ENCODE measurements around the gene ZDHHC21. TPM values are rescaled to one million over a fixed set of nuclear protein-coding genes. Genes with fewer than 3 reads are reported as not detected.

ZDHHC21 gene
- total RNA-seq, 4 donors from 2014 or later = 13.3 to 46.2 (median 18.9) TPM

DNA sequence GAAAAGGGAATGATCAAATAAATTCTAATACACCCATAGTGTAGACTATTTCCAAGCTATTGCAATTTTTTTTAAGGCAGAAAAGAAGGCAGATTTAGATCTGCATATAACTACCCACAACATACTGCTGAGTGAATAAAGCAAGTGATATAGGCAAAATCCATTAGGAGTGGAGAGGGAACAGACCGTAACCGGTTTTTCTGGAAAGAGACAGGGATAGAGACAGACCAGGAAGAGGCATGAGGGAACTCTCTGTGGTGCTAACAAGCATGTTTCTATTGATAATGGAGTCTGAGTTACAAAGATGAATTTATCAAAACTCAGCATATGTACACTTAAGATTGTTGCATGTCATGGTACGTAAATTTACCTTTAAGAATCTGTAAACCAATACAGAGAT, 14.5 kb downstream of the ZDHHC21 start:
- Histone ChIP-seq H3K27me3 (no peaks in the 10 kb centered on the region), H3K36me3 (peaks cover 0 to 43% (median 0%) of the 10 kb centered on the region in 3 donors), H3K9me3 (no peaks in the 10 kb centered on the region), H3K4me1 (no peaks in the 10 kb centered on the region), H3K4me3 (no peak overlapping the region), H3K27ac (no peak overlapping the region)
- 88 to 94% methylated on average over 3 of the region's 3 CpGs for WGBS, 2 donors
- no peak for DNase-seq
- TF ChIP-seq, protein P1, sequence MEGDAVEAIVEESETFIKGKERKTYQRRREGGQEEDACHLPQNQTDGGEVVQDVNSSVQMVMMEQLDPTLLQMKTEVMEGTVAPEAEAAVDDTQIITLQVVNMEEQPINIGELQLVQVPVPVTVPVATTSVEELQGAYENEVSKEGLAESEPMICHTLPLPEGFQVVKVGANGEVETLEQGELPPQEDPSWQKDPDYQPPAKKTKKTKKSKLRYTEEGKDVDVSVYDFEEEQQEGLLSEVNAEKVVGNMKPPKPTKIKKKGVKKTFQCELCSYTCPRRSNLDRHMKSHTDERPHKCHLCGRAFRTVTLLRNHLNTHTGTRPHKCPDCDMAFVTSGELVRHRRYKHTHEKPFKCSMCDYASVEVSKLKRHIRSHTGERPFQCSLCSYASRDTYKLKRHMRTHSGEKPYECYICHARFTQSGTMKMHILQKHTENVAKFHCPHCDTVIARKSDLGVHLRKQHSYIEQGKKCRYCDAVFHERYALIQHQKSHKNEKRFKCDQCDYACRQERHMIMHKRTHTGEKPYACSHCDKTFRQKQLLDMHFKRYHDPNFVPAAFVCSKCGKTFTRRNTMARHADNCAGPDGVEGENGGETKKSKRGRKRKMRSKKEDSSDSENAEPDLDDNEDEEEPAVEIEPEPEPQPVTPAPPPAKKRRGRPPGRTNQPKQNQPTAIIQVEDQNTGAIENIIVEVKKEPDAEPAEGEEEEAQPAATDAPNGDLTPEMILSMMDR (IDR thresholded peaks at IDR 0.05) = no peak
- TF ChIP-seq POLR2A (IDR thresholded peaks at IDR 0.05) = no peak
- intact Hi-C loops (cut with DNase I) = no loop called here

DNA sequence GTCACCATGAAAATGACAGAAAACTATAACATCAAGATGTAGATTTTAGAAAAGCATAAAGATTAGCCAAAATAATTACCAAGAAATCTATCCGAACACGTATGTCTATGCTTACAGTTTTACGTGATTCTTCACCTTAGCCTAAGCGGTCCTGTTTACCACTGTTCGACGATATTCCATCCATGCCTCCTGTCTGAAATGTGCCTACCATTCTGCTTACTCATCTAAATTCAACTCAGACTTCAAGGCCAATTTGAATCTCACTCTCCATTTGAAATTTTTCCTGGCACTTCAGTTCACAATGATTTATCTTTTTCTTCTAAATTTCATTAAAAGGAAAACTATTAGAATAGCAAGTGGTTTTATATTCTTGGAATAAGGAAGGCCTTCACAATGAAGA, 15.4 kb downstream of the ZDHHC21 start:
- intact Hi-C loops (cut with DNase I) = no loop called here
- H3K36me3 ChIP-seq = peaks cover 0 to 45% (median 0%) of the 10 kb centered on the region in 3 donors
- H3K9me3 ChIP-seq = no peaks in the 10 kb centered on the region
- no peaks in the 10 kb centered on the region for H3K4me1 ChIP-seq
- no peak overlapping the region for H3K4me3 ChIP-seq
- WGBS, 2 donors = 88 to 97% methylated on average over 6 of the region's 6 CpGs
- no peak overlapping the region for H3K27ac ChIP-seq
- TF ChIP-seq, protein P1 (IDR thresholded peaks at IDR 0.05) = no peak
- TF ChIP-seq POLR2A (IDR thresholded peaks at IDR 0.05) = no peak
- H3K27me3 ChIP-seq = no peaks in the 10 kb centered on the region
- no peak for DNase-seq

DNA sequence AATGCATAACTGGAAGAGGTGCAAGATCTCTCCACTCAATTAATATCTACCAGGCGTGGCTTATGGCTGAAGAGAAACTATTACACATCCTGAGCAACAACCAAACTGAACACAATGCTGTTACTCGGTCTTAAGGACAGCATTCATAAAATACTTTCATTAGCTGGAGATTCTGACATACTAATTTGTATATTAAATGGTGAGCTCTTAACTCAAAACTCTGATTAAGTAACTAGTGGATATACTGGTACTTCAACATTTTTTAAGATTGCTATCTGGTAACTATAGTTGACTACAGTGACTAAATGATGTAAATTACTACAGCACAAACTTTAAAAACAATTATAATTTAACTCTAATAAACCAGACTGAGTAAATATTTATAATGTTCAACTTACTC, 15.8 kb downstream of the ZDHHC21 start:
- Histone ChIP-seq H3K4me3 (no peak overlapping the region), H3K36me3 (peaks cover 0 to 44% (median 0%) of the 10 kb centered on the region in 3 donors), H3K9me3 (no peaks in the 10 kb centered on the region), H3K27me3 (no peaks in the 10 kb centered on the region), H3K27ac (no peak overlapping the region), H3K4me1 (no peaks in the 10 kb centered on the region)
- TF ChIP-seq, protein P1 (IDR thresholded peaks at IDR 0.05) = no peak
- TF ChIP-seq POLR2A (IDR thresholded peaks at IDR 0.05) = no peak
- DNase-seq = no peak
- 64 to 68% methylated on average over 2 of the region's 2 CpGs for WGBS, 2 donors
- intact Hi-C loops (cut with DNase I) = no loop called here

DNA sequence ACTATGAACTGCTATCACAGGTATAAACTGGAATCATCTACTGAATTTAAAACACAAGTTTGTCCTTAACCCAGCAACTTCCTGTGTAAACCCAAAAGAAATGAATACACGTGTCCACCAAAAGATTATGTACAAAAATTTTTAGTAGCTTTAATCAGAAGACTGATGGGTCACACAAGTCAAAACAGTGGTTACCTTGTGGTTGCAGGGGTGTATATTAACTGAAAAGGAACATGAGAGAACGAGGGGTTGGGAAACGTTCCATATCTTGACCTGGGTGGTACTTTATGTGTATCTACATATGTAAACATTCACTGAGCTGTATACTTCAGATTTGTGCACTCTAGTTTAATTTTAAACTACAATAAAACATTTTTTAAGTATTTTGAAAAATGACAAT, 18.6 kb downstream of the ZDHHC21 start:
- no peak overlapping the region for H3K27ac ChIP-seq
- H3K4me3 ChIP-seq = no peak overlapping the region
- no peaks in the 10 kb centered on the region for H3K27me3 ChIP-seq
- 67 to 76% methylated on average over 3 of the region's 3 CpGs for WGBS, 2 donors
- no peaks in the 10 kb centered on the region for H3K4me1 ChIP-seq
- DNase-seq = no peak
- H3K9me3 ChIP-seq = no peaks in the 10 kb centered on the region
- intact Hi-C loops (cut with DNase I) = no loop called here
- TF ChIP-seq POLR2A (IDR thresholded peaks at IDR 0.05) = no peak
- TF ChIP-seq, protein P1 (IDR thresholded peaks at IDR 0.05) = no peak
- H3K36me3 ChIP-seq = peaks cover 0 to 50% (median 0%) of the 10 kb centered on the region in 3 donors

DNA sequence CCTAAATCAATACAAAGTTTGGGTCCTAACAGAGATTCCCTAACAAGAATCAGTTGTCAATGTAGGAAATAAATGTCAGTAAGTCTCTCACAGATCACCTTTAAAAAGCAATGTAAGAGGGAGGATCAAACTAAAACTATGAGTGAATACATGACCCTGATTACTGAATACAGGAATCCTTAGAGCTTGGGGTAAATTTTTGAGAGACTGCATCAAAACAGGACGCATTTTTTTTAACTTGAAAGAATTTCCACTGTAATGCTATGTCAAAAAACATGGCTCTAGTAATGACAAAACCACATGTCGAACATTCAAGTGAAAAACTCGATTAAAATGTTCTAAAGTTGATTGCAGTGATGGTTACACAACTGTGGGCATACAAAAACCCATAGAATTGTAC, 21.9 kb downstream of the ZDHHC21 start:
- Histone ChIP-seq H3K4me1 (no peaks in the 10 kb centered on the region), H3K27me3 (no peaks in the 10 kb centered on the region), H3K9me3 (no peaks in the 10 kb centered on the region), H3K4me3 (no peak overlapping the region), H3K27ac (no peak overlapping the region), H3K36me3 (peaks cover 0 to 33% (median 0%) of the 10 kb centered on the region in 3 donors)
- TF ChIP-seq, protein P1 (IDR thresholded peaks at IDR 0.05) = no peak
- no peak for TF ChIP-seq POLR2A (IDR thresholded peaks at IDR 0.05)
- intact Hi-C loops (cut with DNase I) = no loop called here
- no peak for DNase-seq
- 82 to 83% methylated on average over 3 of the region's 3 CpGs for WGBS, 2 donors
